ENCODE data around the gene BCAR1.
"Not testable (repeated sequence)": the region's sequence is repeated elsewhere in the genome, so short reads cannot be mapped to it uniquely, and the experiment has no call there.

BCAR1 gene

DNA sequence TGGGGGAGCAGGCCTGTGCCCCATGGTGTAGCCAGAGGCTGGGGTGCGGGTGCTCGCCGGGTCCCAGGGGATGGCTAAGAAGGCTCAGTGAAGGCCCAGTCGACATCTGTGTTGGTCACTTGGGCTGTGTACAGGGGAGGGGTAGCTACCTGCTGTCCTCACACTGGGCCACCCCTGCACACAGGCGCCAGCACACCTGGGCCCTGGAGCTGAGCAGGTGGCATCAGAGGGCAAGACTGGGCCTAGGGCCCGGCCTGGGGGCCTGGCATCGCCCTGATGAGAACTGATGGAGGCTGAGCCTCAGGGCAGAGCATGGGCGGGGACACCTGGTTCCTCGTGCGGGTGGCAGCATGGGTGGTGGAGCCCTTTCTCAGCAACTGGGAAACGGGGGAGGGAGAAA is 43.6 kb downstream of the BCAR1 start:
- no peak for TF ChIP-seq POLR2A (IDR thresholded peaks at IDR 0.05; ENCODE audit: low read length)
- no peak for TF ChIP-seq GATA1 (IDR thresholded peaks at IDR 0.05; ENCODE audit: low read depth, low read length)
- DNase-seq: no peak

DNA sequence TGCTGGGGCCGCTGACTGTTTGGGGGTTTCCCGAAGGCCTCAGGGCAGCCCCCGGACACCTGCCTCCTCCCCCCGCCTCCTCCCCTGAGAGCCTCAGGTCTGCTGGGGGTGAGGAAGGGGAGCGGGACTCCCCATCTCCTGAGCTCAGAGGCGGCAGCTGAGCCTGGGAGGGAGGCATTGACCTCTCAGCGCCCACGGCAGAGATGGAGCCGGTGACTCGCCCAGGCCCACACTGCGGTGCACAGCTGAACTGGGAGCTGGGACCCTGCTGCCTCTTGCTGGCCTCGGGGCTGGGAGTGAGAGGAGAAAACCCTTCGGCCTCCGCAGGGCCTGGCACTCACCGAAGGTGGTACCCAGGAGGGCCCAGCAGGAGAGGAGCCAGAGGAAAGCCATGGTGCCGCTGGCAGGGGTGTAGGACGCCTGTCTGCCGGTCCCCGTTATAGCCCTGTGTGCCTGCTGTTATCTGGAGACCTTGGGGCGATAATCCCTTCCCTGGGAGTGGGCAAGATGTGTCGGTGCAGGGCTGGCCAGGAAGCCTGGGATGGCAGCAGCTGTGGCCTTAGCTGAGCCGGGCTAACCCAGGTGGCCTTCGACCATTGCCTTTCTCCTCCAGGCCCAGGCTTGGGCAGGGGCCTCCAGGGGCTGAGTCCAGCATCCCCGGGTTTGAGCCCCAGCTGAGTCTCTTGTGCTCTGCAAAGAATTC is 44.5 kb downstream of the BCAR1 start, which contains the start of gene CTRB2:
Gene CTRB2, minus strand, starts transcription at position 413 of the 703 bp plus-strand sequence. Its CDS starts 20 bp downstream, at position 393.
- TF ChIP-seq POLR2A (IDR thresholded peaks at IDR 0.05; ENCODE audit: low read length) (no peak), GATA1 (IDR thresholded peaks at IDR 0.05; ENCODE audit: low read depth, low read length) (no peak)
- DNase-seq: no peak

DNA sequence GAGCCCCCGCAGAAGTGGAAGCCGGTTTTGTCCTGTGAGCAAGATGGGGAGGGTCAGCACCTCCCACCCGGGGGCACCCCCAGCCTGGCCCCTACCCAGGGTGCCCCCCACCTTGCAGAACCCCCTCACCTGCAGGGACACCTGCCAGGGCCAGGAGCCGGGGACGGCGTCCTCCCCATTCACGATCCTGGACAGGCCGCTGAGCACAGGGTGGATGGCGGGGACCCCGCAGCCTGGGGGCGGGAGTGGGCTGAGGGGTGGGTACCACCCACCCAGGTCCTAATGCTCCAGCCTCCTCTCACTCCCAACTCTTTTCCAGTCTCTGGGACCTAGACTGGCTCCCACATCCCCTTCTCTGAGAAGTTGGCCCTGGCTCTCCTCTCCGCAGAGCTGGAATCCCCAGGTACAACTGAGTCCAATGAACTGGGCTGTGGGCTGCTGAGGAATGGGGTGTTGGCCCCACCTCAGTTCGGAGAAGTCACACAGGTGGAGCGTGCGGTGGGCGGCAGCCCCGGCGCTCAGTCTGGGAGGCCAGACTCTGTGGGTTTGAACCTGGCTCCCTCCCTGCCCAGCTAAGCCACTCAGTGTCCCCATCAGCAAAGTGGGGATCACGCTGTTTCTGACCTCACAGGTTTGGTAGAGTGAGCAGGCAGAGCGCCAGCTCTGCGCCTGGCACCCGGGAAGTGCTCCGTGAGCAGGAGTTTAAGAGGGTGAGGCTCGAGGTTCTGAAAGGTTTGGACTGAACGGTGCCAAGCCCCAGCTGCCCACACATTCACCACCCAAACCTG is 45.3 kb downstream of the BCAR1 start:
- not testable (repeated sequence) for DNase-seq

DNA sequence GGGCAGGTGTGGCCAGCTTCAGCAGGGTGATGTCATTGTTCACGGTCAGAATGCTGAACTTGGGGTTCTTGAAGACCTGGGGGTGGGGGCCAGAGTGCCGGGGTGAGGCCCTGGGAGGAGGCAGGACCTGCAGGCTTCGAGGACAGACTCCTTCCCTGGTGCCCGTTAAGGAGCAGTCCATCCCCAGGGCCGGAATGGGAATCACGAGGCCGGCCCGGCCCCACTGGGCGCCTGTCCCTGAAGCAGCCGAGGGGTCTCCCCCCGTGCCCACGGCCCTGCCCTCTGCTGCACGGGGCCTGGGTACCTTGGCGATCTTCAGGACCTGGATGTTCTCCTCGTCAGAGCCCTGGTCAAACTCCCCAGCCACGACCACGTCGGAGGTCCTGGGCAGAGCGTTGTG is 46.0 kb downstream of the BCAR1 start:
- DNase-seq: not testable (repeated sequence)

DNA sequence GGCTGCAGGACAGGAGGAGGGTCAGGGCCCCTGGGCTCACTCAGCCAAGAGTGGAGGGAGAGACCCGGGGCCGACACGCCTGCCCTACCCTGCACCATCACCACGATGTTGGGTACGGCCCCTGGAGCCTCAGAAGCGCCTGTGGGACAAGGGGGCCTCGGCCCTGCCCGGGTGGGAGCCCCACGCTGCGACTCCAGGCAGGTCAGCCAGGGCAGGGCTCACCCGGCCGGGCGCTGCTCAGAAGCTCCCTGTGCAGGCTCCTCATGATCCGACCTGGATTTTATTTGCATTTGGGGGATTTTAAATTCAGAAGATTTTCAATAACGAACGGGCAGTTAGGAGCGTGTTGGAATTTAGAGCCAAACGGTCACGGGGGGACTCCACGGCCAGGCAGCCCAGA is 46.5 kb downstream of the BCAR1 start:
- not testable (repeated sequence) for DNase-seq

DNA sequence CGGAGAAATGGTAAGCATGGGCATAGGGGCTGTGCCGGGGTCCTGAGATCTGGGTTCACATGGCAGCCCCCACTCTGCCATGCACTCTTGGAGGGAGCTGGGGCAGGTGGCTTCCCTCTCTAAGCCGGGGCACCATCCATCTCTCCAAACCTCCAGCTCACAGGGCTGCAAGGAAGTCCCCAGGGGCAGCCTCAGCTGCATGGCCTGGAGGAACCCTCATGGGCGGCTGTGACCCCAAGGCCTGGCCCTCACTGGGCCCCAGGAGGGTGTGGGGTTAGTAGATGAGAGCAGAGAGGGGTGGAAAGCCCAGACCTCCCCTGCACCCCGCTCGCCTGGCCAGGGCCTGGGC is 47.0 kb downstream of the BCAR1 start:
- no peak for TF ChIP-seq GATA1 (IDR thresholded peaks at IDR 0.05; ENCODE audit: low read depth, low read length)
- no peak for TF ChIP-seq POLR2A (IDR thresholded peaks at IDR 0.05; ENCODE audit: low read length)
- DNase-seq: no peak

DNA sequence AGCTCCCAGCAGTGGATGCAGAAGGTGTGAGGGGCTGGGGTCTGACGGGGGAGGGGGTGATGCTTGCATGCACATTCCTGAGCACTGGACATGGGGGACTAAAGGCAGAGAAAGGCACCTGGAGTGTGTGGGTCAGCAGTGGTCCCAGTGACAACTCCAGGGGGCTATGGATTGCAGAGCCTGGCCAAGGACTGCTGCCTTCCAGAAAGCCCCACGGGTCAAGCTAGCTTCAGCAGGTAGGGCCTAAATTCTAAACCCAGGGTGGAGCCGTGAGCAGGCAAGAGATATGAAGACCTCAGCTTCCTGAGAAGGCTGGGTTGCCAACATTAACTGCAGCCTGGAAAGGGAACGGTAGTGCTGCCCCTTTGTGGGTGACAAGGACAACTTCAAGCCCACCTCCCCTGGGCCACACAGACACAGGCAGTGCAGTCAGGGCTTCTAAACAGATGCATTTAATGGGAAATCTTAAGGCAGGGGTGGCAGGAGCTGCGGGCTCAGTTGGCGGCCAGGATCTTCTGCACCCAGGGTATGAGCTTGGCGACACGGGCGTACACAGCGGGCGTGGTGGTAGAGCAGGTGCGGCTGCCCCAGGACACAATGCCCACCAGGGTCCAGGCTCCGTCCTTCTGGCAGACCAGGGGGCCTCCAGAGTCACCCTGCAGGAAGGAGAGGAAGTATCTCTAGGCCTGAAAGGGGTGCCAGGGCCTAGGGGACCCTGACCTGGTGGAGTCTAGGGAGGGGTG is 47.6 kb downstream of the BCAR1 start:
- no peak for DNase-seq

DNA sequence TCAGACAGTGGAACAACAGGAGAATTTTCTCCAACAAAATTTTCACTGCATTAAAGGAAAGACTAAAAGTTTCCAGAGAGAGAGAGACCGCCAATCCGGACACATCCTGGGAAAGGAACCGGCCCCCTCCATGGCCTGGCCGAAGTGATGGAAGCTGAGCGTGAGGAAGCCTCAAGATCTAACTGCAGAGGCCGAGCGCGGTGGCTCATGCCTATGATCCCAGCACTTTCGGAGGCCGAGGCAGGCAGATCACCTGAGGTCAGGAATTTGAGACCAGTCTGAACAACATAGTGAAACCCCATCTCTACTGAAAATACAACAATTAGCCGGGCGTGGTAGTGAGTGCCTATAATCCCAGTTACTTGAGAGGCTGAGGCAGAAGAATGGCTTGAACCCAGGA is 48.3 kb downstream of the BCAR1 start:
- no peak for DNase-seq
- TF ChIP-seq GATA1 (IDR thresholded peaks at IDR 0.05; ENCODE audit: low read depth, low read length) (no peak), POLR2A (IDR thresholded peaks at IDR 0.05; ENCODE audit: low read length) (no peak)

More for the DNA sequence above, 47.6 kb downstream of the BCAR1 start:
- TF ChIP-seq POLR2A (IDR thresholded peaks at IDR 0.05; ENCODE audit: low read length) (no peak), GATA1 (IDR thresholded peaks at IDR 0.05; ENCODE audit: low read depth, low read length) (no peak)

DNA sequence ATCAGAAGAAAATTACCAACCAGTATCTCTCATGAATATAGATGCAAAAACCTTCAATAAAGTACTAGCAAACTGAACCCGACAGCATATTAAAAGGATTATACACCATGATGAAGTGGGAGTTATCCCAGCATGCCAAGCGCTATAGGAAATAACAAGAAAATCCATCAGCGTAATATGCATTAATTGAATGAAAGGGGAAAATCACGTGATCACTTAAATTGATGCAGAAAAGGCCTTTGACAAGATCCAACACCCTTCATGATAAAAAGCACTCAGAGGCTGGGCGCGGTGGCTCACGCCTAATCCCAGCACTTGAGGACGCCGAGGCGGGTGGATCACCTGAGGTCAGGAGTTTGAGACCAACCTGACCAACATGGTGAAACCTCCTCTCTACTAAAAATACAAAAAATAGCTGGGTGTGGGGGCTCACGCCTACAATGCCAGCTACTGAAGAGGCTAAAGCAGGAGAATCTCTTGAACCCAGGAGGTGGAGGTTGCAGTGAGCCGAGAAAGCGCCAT is 49.3 kb downstream of the BCAR1 start:
- TF ChIP-seq POLR2A (IDR thresholded peaks at IDR 0.05; ENCODE audit: low read length): no peak
- TF ChIP-seq GATA1 (IDR thresholded peaks at IDR 0.05; ENCODE audit: low read depth, low read length): no peak
- no peak for DNase-seq

DNA sequence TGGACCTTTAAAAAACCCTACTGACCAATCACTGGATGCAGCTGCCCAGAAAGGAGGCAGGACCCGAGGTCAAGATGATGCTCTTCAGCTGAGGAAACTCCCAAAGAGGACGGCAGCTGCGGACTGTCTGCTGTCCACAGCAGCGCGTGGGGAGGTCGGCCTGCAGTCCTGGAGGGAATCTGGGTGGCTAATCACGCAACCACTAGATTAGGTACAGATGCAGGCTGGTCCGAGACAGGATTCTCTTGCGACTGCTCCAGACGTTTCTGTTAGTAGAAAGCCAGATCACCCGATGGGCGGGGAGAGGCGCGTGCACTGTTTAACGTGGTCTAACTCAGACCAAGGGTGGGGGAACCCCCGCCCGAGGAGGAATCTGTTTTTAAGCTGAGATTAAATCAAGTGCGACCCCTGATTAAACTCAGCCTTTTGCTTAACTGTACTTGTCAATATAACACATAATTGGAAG is 53.3 kb downstream of the BCAR1 start:
- TF ChIP-seq GATA1 (IDR thresholded peaks at IDR 0.05; ENCODE audit: low read depth, low read length): no peak
- TF ChIP-seq POLR2A (IDR thresholded peaks at IDR 0.05; ENCODE audit: low read length): no peak
- DNase-seq: no peak

DNA sequence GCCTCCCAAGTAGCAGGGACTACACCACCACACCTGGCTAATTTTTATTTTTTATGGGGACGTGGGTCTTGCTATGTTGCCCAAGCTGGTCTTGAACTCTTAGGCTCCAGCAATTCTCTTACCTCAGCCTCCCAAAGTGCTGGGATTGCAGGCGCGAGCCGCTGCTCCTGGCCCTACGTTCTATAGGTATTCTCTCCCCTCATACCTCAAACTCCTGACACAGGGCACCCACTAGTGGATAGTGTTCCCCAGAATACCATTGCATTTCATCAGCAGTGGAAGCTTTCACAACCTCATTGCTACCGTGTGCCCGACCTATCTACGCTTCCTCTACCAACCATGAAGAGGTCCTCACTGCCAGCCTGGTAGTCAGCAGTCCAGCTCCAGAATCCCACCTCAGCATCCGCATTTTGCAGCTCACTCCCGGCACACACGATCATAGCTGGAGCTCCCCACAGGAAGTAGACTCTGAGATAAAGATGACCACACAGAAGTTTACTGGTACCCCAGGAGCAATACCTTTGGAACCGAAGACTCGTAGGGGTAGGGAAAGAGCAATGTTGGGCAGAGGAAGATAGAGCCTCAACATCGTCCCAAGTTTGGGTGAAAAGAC is 53.8 kb downstream of the BCAR1 start:
- TF ChIP-seq GATA1 (IDR thresholded peaks at IDR 0.05; ENCODE audit: low read depth, low read length) (no peak), POLR2A (IDR thresholded peaks at IDR 0.05; ENCODE audit: low read length) (no peak)
- no peak for DNase-seq

DNA sequence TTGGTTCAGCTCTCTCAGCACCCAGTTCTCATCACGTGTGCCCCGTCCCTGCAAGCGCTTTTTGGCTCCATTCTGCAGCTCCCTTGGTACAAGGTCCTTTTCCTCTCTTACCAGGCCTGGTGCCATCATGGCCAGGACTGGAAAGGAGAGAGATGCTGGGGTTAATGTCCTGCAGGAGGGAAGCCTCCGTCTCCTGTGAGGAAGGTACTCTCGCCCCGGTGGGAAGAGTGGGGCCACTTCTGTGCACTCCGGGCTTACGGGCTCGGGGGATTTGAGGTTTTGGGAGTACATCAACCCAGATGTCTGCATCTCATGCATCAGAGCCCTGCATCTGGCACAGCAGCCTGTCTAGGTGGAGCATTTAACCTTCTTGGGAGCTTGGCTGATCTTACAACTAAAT is 54.6 kb downstream of the BCAR1 start:
- DNase-seq: no peak
- TF ChIP-seq GATA1 (IDR thresholded peaks at IDR 0.05; ENCODE audit: low read depth, low read length) (no peak), POLR2A (IDR thresholded peaks at IDR 0.05; ENCODE audit: low read length) (no peak)

DNA sequence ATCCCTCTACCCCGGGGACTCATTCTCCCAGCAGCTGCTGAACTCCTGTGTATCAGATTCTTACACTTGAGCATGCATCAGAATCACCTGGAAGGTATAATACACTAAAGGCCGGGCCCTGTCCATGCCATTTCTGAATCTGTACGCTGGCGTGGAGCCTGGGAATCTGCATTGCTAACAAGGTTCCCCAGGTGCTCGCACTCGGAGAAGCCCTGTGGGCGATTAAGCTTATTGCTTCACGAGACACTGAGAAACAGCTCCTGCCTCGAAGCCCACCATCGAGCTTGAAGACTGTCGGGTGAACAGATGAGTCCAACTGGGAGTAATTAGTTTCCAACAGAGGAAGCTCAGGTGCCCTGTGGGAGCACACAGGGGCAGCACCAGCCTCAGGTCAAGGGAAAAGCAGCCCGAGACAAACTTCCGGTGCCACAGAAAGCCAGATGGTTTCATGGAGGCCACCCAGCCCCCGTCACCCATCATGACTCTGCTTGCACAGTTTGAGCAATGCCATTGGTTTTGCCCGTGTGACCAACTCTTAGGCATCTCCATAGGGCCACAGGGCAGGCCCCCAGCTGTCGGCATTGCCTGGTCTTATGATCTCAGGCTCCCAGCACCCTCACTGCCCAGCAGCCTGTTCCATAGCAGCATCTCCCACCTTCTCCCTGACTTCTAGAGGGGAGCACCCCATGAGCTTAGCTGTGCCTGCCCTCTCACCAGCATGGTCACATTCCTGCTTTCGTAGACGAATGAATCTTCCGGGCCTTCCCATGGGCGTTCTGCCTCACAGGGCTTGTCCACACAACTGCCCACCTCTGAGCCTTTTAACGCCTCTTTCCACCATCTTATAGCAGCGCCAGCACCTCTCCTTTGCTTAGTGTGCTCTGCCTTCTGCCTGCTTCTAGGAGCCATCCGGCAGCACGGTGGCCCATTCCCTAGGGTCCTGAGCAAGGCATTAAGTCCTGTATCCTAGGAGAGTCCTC is 55.3 kb downstream of the BCAR1 start:
- DNase-seq: no peak
- TF ChIP-seq GATA1 (IDR thresholded peaks at IDR 0.05; ENCODE audit: low read depth, low read length) (no peak), POLR2A (IDR thresholded peaks at IDR 0.05; ENCODE audit: low read length) (no peak)
